Caco-2 (cell line): Measurements from ENCODE around the gene ZMYND15. TPM values are rescaled to one million over a fixed set of nuclear protein-coding genes. Genes with fewer than 3 reads are reported as not detected.

Experiments used
- BruUV-seq: library from RNA; stranded (reverse); fragments of 400-500 nt; replicated peaks from 2 replicates; lab custom pipeline; 2021; lab: Mats Ljungman, UMichigan
- CTCF ChIA-PET: fragments of 300-600 bp; sonication (Branson Sonifier 250); formaldehyde crosslinking; loops from one replicate; lab custom pipeline; 2022; ENCODE audit warnings: antibody characterized with exemption; lab: Charles Lee
- POLR2A ChIA-PET: fragments of 300-600 bp; sonication (Branson Sonifier 250); formaldehyde crosslinking; loops from one replicate; lab custom pipeline; 2022; ENCODE audit warnings: antibody characterized with exemption; lab: Charles Lee
- DNase-seq, 2 experiments: peaks; one replicate each; pipeline versions ENCODE4 v3.0.0 to v3.0.0-alpha.2; 2020 to 2022
- H3K27me3 ChIP-seq: replicated peaks from 2 replicates; pipeline ENCODE4 v1.6.0; 2011; ENCODE audit warnings: low read length; ENCODE audit not compliant: control insufficient read depth, insufficient read depth
- H3K36me3 ChIP-seq: 2 replicates; pipeline ENCODE4 v1.5.1; 2011; ENCODE audit warnings: low read length; ENCODE audit not compliant: control insufficient read depth, insufficient read depth
- H3K4me1 ChIP-seq: fragments of 250-450 bp; sonication (Bioruptor Pico); 2 replicates; pipeline ENCODE4 v1.5.1; 2020; ENCODE audit warnings: mild to moderate bottlenecking
- H3K4me3 ChIP-seq: 2 replicates; pipeline ENCODE4 v1.5.1; 2011; ENCODE audit warnings: low read depth, mild to moderate bottlenecking, control low read depth, low read length
- H3K9me3 ChIP-seq: fragments of 250-450 bp; sonication (Bioruptor Pico); 2 replicates; pipeline ENCODE4 v1.5.1; 2020; ENCODE audit warnings: mild to moderate bottlenecking, moderate library complexity
- H3K27ac Mint-ChIP-seq: one replicate; pipeline ENCODE4 v1.8.0; 2022; ENCODE audit warnings: mixed read lengths; ENCODE audit not compliant: unreplicated experiment
- H3K27me3 Mint-ChIP-seq: one replicate; pipeline ENCODE4 v1.8.0; 2022; ENCODE audit warnings: mixed read lengths; ENCODE audit not compliant: insufficient read depth, unreplicated experiment
- H3K36me3 Mint-ChIP-seq: one replicate; pipeline ENCODE4 v1.8.0; 2022; ENCODE audit warnings: mild to moderate bottlenecking, mixed read lengths; ENCODE audit not compliant: insufficient read depth, unreplicated experiment
- H3K4me1 Mint-ChIP-seq: one replicate; pipeline ENCODE4 v1.8.0; 2022; ENCODE audit warnings: low read depth, mixed read lengths; ENCODE audit not compliant: unreplicated experiment
- H3K4me3 Mint-ChIP-seq: one replicate; pipeline ENCODE4 v1.8.0; 2022; ENCODE audit warnings: mild to moderate bottlenecking, moderate library complexity, mixed read lengths; ENCODE audit not compliant: unreplicated experiment
- H3K9me3 Mint-ChIP-seq: one replicate; pipeline ENCODE4 v1.8.0; 2022; ENCODE audit warnings: mixed read lengths; ENCODE audit not compliant: unreplicated experiment
- intact Hi-C: fragments of 100-400 bp; cut with micrococcal nuclease; formaldehyde crosslinking; loops from one replicate; pipeline ENCODE4 v1.10.0; 2022; ENCODE audit not compliant: unreplicated experiment
- total RNA-seq: library from RNA; stranded (reverse); gene quantifications from 2 replicates; pipeline ENCODE4 v1.2.3, GENCODE V29; 2022
- TF ChIP-seq, protein P1 (sequence below), 2 experiments: fragments of 200-600 bp in 1 of 2; IDR thresholded peaks; 1 replicate in 1 of 2; 2 replicates in 1 of 2; pipeline versions ENCODE4 v1.5.1 to v1.8.0; 2011 to 2022; ENCODE audit warnings: antibody characterized with exemption in 1 of 2, control low read depth in 1 of 2, inconsistent platforms in 1 of 2, low read depth in 1 of 2, low read length in 1 of 2, mild to moderate bottlenecking in 1 of 2, moderate library complexity in 1 of 2; ENCODE audit not compliant: insufficient read depth in 1 of 2, severe bottlenecking in 1 of 2, unreplicated experiment in 1 of 2

ZMYND15 gene
- total RNA-seq, 1 experiment from 2014 or later: 3.5 TPM

DNA sequence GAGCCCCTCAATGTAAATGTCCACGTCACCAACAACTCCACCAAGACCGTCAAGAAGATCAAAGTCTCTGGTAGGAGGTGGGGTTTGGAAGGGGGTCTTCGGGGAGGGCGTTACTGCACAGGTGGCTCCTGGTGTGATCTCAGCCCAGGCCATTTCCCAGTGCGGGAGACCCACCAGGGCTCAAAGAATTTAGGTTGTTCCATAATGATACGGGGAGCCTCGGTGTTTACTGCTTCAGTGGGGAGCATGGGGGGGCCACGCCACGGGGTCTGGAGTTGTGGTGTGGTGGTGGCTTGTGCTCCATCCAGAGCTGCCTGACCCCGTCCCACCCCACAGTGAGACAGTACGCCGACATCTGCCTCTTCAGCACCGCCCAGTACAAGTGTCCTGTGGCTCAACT, 21.4 kb upstream of the ZMYND15 start:
- ChIA-PET CTCF (no interaction called here), POLR2A (no interaction called here)
- H3K27me3 ChIP-seq: no peaks in the 10 kb centered on the region
- no peak for DNase-seq
- TF ChIP-seq, protein P1, sequence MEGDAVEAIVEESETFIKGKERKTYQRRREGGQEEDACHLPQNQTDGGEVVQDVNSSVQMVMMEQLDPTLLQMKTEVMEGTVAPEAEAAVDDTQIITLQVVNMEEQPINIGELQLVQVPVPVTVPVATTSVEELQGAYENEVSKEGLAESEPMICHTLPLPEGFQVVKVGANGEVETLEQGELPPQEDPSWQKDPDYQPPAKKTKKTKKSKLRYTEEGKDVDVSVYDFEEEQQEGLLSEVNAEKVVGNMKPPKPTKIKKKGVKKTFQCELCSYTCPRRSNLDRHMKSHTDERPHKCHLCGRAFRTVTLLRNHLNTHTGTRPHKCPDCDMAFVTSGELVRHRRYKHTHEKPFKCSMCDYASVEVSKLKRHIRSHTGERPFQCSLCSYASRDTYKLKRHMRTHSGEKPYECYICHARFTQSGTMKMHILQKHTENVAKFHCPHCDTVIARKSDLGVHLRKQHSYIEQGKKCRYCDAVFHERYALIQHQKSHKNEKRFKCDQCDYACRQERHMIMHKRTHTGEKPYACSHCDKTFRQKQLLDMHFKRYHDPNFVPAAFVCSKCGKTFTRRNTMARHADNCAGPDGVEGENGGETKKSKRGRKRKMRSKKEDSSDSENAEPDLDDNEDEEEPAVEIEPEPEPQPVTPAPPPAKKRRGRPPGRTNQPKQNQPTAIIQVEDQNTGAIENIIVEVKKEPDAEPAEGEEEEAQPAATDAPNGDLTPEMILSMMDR (IDR thresholded peaks at IDR 0.05; ENCODE audit: insufficient read depth in 1 of 2, low read depth in 1 of 2, low read length in 1 of 2, severe bottlenecking in 1 of 2, unreplicated experiment in 1 of 2): no peak
- H3K36me3 ChIP-seq: no peaks in the 10 kb centered on the region
- intact Hi-C loops: no loop called here
- Mint-ChIP-seq H3K36me3 (peaks cover 6% of the 10 kb centered on the region), H3K9me3 (no peaks in the 10 kb centered on the region), H3K4me1 (no peaks in the 10 kb centered on the region), H3K27me3 (no peaks in the 10 kb centered on the region), H3K4me3 (no peak overlapping the region), H3K27ac (no peak overlapping the region)
- no TSS peak for BruUV-seq
- no peaks in the 10 kb centered on the region for H3K9me3 ChIP-seq
- H3K4me3 ChIP-seq: no peak overlapping the region
- H3K4me1 ChIP-seq: peaks cover 10% of the 10 kb centered on the region; the same call in 1 of the 2 replicates

DNA sequence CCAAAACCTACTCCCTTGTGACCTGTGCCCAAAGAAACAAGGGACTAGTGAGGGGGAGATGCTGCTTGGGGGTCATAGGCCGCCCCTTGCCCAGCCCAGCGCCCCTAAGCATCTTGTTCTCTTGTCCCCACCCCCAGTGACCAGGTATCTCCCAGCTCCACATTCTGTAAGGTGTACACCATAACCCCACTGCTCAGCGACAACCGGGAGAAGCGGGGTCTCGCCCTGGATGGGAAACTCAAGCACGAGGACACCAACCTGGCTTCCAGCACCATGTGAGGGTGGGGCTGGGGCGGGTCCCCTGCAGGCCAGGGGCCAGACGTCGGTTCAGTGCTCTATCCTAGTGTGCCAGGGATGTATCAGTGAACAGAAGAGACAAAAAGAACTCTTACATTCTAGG, 20.5 kb upstream of the ZMYND15 start:
- peaks cover 6% of the 10 kb centered on the region for H3K36me3 Mint-ChIP-seq
- H3K4me1 Mint-ChIP-seq: no peaks in the 10 kb centered on the region

DNA sequence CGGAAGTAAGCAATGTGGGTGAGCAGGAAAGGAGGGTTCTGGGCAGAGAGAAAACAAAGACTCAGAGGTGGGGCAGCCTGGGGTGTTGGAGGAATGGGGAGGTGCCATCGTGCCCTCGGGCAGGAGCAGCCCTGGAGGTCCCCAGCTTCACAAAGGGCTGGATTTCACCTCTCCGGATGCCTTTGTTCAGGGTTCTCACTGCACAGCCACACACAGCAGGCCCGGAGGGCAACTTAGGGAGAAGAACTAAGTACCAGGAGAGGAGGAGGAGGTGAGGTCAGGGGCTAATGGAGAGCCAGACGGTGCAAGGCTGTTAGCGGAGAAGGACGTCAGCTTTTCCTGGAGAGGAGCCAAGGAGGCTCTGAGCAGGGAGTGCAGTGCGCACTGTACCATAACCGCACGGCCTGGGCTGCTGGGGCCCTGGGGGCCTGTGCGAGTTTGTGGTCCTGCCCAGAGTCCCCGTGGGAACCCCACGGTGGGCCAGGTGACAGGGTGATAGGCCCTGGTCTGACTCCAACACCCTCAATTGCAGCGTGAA, 19.9 kb upstream of the ZMYND15 start:
- H3K27me3 ChIP-seq: no peaks in the 10 kb centered on the region
- H3K9me3 ChIP-seq: no peaks in the 10 kb centered on the region
- no TSS peak for BruUV-seq
- TF ChIP-seq, protein P1 (IDR thresholded peaks at IDR 0.05; ENCODE audit: insufficient read depth in 1 of 2, low read depth in 1 of 2, low read length in 1 of 2, severe bottlenecking in 1 of 2, unreplicated experiment in 1 of 2): no peak
- no peak overlapping the region for H3K4me3 ChIP-seq
- Mint-ChIP-seq H3K9me3 (no peaks in the 10 kb centered on the region), H3K4me1 (no peaks in the 10 kb centered on the region), H3K27me3 (no peaks in the 10 kb centered on the region), H3K36me3 (peaks cover 6% of the 10 kb centered on the region), H3K27ac (no peak overlapping the region), H3K4me3 (no peak overlapping the region)
- CTCF ChIA-PET: no interaction called here
- POLR2A ChIA-PET: no interaction called here
- H3K36me3 ChIP-seq: no peaks in the 10 kb centered on the region
- peaks cover 10% of the 10 kb centered on the region; the same call in 1 of the 2 replicates for H3K4me1 ChIP-seq
- no peak for DNase-seq
- intact Hi-C loops: no loop called here

More for the DNA sequence above, 20.5 kb upstream of the ZMYND15 start:
- no peak for DNase-seq
- Mint-ChIP-seq H3K9me3 (no peaks in the 10 kb centered on the region), H3K27ac (no peak overlapping the region), H3K27me3 (no peaks in the 10 kb centered on the region), H3K4me3 (no peak overlapping the region)
- no peaks in the 10 kb centered on the region for H3K27me3 ChIP-seq
- ChIA-PET CTCF (no interaction called here), POLR2A (no interaction called here)
- H3K4me3 ChIP-seq: no peak overlapping the region
- intact Hi-C loops: no loop called here
- H3K4me1 ChIP-seq: peaks cover 10% of the 10 kb centered on the region; the same call in 1 of the 2 replicates
- no peaks in the 10 kb centered on the region for H3K9me3 ChIP-seq
- BruUV-seq: no TSS peak
- TF ChIP-seq, protein P1 (IDR thresholded peaks at IDR 0.05; ENCODE audit: insufficient read depth in 1 of 2, low read depth in 1 of 2, low read length in 1 of 2, severe bottlenecking in 1 of 2, unreplicated experiment in 1 of 2): no peak
- no peaks in the 10 kb centered on the region for H3K36me3 ChIP-seq
